NCI-H2171 (cell line): Measurements from ENCODE around the gene SEC11A.

Source experiments
- DNase-seq: peaks from one replicate; lab custom pipeline; 2025; lab: John Stamatoyannopoulos, UW

The SEC11A gene

GRCh38 chr15:84681831-84682230 is 34.1 kb downstream of the SEC11A start:
- no peak for DNase-seq

GRCh38 chr15:84671211-84671610 is 44.7 kb downstream of the SEC11A start:
- DNase-seq: no peak

- DNase-seq: no peak
Measured at GRCh38 chr15:84669726-84670125, 46.2 kb downstream of the SEC11A start.

- no peak for DNase-seq
Measured at GRCh38 chr15:84668221-84668982, 47.5 kb downstream of the SEC11A start.

GRCh38 chr15:84666373-84666772 is 49.6 kb downstream of the SEC11A start:
- no peak for DNase-seq

- DNase-seq: no peak
Measured at GRCh38 chr15:84661001-84661400, 54.9 kb downstream of the SEC11A start.

GRCh38 chr15:84659904-84660781 is 55.8 kb downstream of the SEC11A start:
- DNase-seq: no peak

- no peak for DNase-seq
Measured at GRCh38 chr15:84658788-84659411, 57.0 kb downstream of the SEC11A start.

- DNase-seq: peak; percentile 87
Measured at GRCh38 chr15:84658080-84658787, 57.7 kb downstream of the SEC11A start, which contains the start of gene NMB. Gene NMB, minus strand, starts transcription at chr15:84658199. Its CDS starts 47 bp downstream, at chr15:84658152.

- no peak for DNase-seq
Measured at GRCh38 chr15:84657748-84658079, 58.2 kb downstream of the SEC11A start.

- DNase-seq: no peak
Measured at GRCh38 chr15:84656972-84657371, 59.0 kb downstream of the SEC11A start.

GRCh38 chr15:84654689-84655453 is 61.1 kb downstream of the SEC11A start:
- DNase-seq: peak; percentile 72

- peak; percentile 91 for DNase-seq
Measured at GRCh38 chr15:84653910-84654688, 61.8 kb downstream of the SEC11A start, which contains the start of gene WDR73. Gene WDR73, minus strand, starts transcription at chr15:84654283. Its CDS starts 9 bp downstream, at chr15:84654274.

GRCh38 chr15:84653584-84653909 is 62.4 kb downstream of the SEC11A start:
- DNase-seq: no peak

- DNase-seq: no peak
Measured at GRCh38 chr15:84649706-84650105, 66.2 kb downstream of the SEC11A start.

GRCh38 chr15:84648539-84648938 is 67.4 kb downstream of the SEC11A start:
- no peak for DNase-seq

GRCh38 chr15:84647726-84648125 is 68.2 kb downstream of the SEC11A start:
- DNase-seq: no peak

GRCh38 chr15:84645997-84646396 is 69.9 kb downstream of the SEC11A start:
- no peak for DNase-seq

- no peak for DNase-seq
Measured at GRCh38 chr15:84645496-84645895, 70.4 kb downstream of the SEC11A start.

- no peak for DNase-seq
Measured at GRCh38 chr15:84643838-84644237, 72.1 kb downstream of the SEC11A start.
